ENCODE data around the gene RSPH3.

DNA sequence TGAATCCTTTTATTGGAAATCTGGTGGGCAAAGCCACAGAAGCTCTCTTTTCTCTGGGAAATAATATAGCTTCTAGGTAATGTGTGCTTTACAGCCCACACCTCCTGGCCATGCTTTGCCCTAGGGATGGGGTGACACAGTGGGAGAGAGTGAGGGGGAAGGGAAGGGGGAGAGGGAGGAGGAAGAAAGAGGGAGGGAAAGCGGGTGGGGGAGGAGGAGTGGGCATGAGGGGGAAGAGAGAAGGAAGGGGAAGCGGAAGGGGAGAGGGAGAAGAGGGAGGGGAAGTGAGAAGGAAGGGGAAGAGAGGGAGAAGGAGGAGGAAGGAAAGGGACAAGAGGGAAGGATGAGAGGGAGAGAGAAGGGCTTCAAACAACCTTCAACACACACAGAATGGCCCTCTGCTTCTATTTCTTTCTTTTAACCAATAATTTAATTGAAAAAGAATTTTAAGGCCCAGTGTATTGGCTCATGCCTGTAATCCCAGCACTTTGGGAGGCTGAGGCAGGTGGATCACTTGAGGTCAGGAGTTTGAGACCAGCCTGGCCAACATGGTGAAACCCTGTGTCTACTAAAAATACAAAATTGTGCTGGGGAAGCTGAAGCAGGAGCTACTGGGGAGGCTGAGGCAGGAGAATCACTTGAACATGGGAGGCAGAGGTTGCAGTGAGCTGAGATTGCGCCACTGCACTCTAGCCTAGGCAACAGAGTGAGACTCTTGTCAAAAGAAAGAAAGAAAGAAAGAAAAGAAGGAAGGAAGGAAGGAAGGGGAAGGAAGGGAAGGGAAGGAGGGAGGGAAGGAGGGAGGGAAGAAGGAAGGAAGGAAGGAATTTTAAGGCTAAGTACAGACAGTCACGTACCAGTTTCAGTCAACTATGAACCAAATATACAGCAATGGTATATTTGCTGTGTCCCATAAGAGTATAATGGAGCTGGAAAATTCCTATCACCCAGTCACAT is 75.2 kb downstream of the RSPH3 start:
- TF ChIP-seq, protein P1, sequence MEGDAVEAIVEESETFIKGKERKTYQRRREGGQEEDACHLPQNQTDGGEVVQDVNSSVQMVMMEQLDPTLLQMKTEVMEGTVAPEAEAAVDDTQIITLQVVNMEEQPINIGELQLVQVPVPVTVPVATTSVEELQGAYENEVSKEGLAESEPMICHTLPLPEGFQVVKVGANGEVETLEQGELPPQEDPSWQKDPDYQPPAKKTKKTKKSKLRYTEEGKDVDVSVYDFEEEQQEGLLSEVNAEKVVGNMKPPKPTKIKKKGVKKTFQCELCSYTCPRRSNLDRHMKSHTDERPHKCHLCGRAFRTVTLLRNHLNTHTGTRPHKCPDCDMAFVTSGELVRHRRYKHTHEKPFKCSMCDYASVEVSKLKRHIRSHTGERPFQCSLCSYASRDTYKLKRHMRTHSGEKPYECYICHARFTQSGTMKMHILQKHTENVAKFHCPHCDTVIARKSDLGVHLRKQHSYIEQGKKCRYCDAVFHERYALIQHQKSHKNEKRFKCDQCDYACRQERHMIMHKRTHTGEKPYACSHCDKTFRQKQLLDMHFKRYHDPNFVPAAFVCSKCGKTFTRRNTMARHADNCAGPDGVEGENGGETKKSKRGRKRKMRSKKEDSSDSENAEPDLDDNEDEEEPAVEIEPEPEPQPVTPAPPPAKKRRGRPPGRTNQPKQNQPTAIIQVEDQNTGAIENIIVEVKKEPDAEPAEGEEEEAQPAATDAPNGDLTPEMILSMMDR (optimal IDR thresholded peaks at IDR 0.05 in 1 of 3, IDR thresholded peaks at IDR 0.05 in 1 of 3, conservative IDR thresholded peaks at IDR 0.05 in 1 of 3; ENCODE audit: extremely low read depth in 1 of 3, insufficient read depth in 2 of 3, low read length in 3 of 3): no peak
- no peak for TF ChIP-seq EZH2 (IDR thresholded peaks at IDR 0.05; ENCODE audit: low read length)

All from keratinocyte (primary cell).